ENCODE results near the gene SOX14.

Gene SOX14

DNA sequence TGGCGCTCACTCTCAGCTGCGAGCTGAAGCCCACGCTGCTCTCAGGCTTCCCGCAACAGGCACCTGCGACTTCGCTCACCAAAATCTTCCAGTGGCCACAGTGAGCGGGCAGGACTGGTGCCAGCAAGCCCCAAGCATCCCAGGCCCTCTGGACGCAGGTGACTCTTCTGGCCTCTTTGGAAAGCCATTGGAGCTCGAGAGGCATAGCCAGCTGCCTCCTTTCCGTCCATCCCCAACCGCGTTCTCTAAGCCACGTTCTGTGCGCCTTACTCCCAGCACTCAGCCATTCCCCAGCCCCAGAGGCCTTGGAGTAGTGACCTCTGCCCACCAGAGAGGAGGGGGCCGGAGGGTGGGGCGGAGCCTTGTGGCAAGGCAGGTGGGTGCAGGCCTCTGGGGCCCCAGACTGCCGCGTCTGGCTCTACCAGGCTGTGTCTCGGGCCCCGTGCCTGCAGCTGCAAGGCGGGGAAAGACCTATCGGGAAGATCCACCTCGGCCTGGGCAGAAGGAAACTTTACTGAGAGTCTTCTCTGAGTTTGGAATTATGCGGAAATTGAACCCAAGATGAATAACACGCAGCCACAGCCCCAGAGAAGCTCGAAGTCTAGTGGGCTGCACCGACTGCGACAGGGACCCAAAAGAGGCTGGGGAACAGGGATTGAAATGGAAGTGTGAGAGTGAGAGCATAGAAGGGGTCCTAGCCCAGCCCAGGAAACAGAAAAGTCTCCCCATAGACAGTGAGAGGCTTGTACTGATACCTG, 3.6 kb upstream of the SOX14 start:
- Histone ChIP-seq H3K27ac (replicated peaks; ENCODE audit: low read length) (no peak overlapping the region), H3K4ac (ENCODE audit: low read length) (no peak overlapping the region), H3K4me1 (ENCODE audit: control insufficient read depth in 2 of 2, insufficient read depth in 1 of 2, low read depth in 1 of 2, low read length in 2 of 2) (peaks cover 3 to 28% of the 10 kb centered on the region in 2 donors), H2BK5ac (ENCODE audit: low read length) (no peak overlapping the region), H3K18ac (ENCODE audit: low read length) (peak overlapping the region; percentile 89), H3K27me3 (ENCODE audit: control insufficient read depth in 3 of 3, insufficient read depth in 3 of 3, low read depth in 1 of 3, low read length in 3 of 3) (peaks cover 46 to 69% (median 61%) of the 10 kb centered on the region in 3 experiments), H2AK5ac (ENCODE audit: low read depth, low read length) (no peak overlapping the region), H2BK12ac (ENCODE audit: low read length) (peak overlapping the region; percentile 97), H2BK15ac (ENCODE audit: low read length) (no peak overlapping the region), H3K36me3 (replicated peaks in 1 of 2; ENCODE audit: control insufficient read depth in 2 of 2, insufficient read depth in 2 of 2, low read length in 2 of 2) (no peaks in the 10 kb centered on the region), H4K91ac (ENCODE audit: low read depth, low read length, poor library complexity) (no peak overlapping the region), H4K8ac (ENCODE audit: low read depth, low read length) (no peak overlapping the region), H2AFZ (ENCODE audit: low read length) (no peak overlapping the region), H3K9me3 (replicated peaks in 1 of 2; ENCODE audit: control insufficient read depth in 2 of 2, insufficient read depth in 1 of 2, low read depth in 1 of 2, low read length in 2 of 2) (peaks cover 0 to 1% of the 10 kb centered on the region in 2 donors), H3K79me1 (ENCODE audit: low read depth, low read length) (no peaks in the 10 kb centered on the region), H3K23ac (ENCODE audit: low read depth, low read length, poor library complexity) (no peak overlapping the region), H3K4me3 (ENCODE audit: low read length in 2 of 2) (no peak overlapping the region), H3K9ac (ENCODE audit: low read depth, low read length, poor library complexity) (peak overlapping the region; percentile 9), H3K4me2 (ENCODE audit: insufficient read depth, low read length, poor library complexity, severe bottlenecking) (peak overlapping the region; percentile 34), H3K14ac (ENCODE audit: low read length) (no peak overlapping the region), H2BK120ac (ENCODE audit: low read depth, low read length) (no peak overlapping the region)
- WGBS, 2 donors (ENCODE audit: extremely low coverage in 2 of 2, insufficient read length in 2 of 2, insufficient replicate concordance in 1 of 2) = no CpG with 5 or more reads among the region's 28 CpGs
- DNase-seq (ENCODE audit: low spot score) = no peak

GRCh38 chr3:137761099-137761562, 3.0 kb upstream of the SOX14 start:
- Histone ChIP-seq H2BK5ac (ENCODE audit: low read length) (no peak overlapping the region), H3K4me2 (ENCODE audit: insufficient read depth, low read length, poor library complexity, severe bottlenecking) (peak overlapping the region; percentile 34), H3K4me3 (ENCODE audit: low read length in 2 of 2) (peak overlapping the region in 1 of 2 donors; percentile 2), H3K4ac (ENCODE audit: low read length) (no peak overlapping the region), H2AK5ac (ENCODE audit: low read depth, low read length) (no peak overlapping the region), H4K91ac (ENCODE audit: low read depth, low read length, poor library complexity) (no peak overlapping the region), H3K14ac (ENCODE audit: low read length) (no peak overlapping the region), H3K18ac (ENCODE audit: low read length) (peak overlapping the region; percentile 50), H2AFZ (ENCODE audit: low read length) (no peak overlapping the region), H3K79me1 (ENCODE audit: low read depth, low read length) (no peaks in the 10 kb centered on the region), H3K36me3 (replicated peaks in 1 of 2; ENCODE audit: control insufficient read depth in 2 of 2, insufficient read depth in 2 of 2, low read length in 2 of 2) (no peaks in the 10 kb centered on the region), H3K23ac (ENCODE audit: low read depth, low read length, poor library complexity) (no peak overlapping the region), H3K27ac (replicated peaks; ENCODE audit: low read length) (no peak overlapping the region), H3K9me3 (replicated peaks in 1 of 2; ENCODE audit: control insufficient read depth in 2 of 2, insufficient read depth in 1 of 2, low read depth in 1 of 2, low read length in 2 of 2) (peaks cover 0 to 1% of the 10 kb centered on the region in 2 donors), H3K9ac (ENCODE audit: low read depth, low read length, poor library complexity) (no peak overlapping the region), H2BK120ac (ENCODE audit: low read depth, low read length) (no peak overlapping the region), H2BK12ac (ENCODE audit: low read length) (no peak overlapping the region), H3K4me1 (ENCODE audit: control insufficient read depth in 2 of 2, insufficient read depth in 1 of 2, low read depth in 1 of 2, low read length in 2 of 2) (peaks cover 3 to 28% of the 10 kb centered on the region in 2 donors), H3K27me3 (ENCODE audit: control insufficient read depth in 3 of 3, insufficient read depth in 3 of 3, low read depth in 1 of 3, low read length in 3 of 3) (peaks cover 47 to 73% (median 67%) of the 10 kb centered on the region in 3 experiments), H4K8ac (ENCODE audit: low read depth, low read length) (no peak overlapping the region), H2BK15ac (ENCODE audit: low read length) (no peak overlapping the region)
- no peak for DNase-seq (ENCODE audit: low spot score)
- no CpG with 5 or more reads among the region's 24 CpGs for WGBS, 2 donors (ENCODE audit: extremely low coverage in 2 of 2, insufficient read length in 2 of 2, insufficient replicate concordance in 1 of 2)

DNA sequence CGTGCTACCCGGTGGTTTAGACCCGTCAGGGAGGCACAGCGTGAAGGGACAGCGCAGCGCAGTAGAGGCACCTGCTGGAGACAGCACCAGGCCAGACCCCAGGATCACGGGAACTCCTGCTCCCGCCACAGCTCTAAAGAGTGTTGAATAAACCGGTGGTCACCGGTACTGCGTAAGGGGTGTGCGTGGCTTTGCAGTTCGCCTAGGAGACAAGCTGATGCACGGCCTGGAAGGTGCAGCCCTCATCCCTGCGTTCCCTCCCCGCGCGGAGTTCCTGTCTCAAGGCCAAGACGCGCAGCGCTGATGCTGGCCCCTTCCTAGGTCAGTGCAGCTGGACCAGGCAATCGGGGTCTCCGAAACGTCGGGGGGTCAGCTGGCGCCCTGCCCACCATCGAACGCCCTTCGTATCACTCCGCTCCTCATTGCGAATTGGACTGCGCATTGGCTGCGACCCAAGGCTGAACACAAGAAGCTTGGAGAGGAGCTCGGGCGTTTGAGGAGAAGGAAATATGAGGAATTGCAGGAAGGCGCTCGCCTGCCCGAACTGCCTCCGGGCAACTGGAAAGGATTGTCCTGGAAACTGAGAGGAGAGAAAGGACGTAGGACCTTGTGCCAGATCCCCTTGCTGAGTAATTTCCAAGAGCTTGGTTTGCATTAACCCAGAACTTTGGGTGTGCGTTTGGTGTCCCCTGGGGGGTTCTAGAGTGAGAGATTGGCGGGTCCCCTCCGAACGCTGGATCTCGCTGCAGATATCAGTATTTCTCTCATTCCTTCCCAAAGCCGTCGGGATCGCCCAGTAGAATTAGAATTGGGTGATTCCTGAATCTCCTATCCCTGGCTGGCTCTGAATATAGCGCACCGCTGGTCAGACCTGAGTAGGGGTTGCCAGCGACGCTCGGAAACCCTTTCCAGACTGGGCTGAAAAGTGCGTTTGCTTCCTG, 2.3 kb upstream of the SOX14 start:
- no peak overlapping the region for H3K4ac ChIP-seq (ENCODE audit: low read length)
- H3K18ac ChIP-seq (ENCODE audit: low read length) = peak overlapping the region; percentile 50
- no peak overlapping the region for H4K8ac ChIP-seq (ENCODE audit: low read depth, low read length)
- peak overlapping the region; percentile 44 for H3K9ac ChIP-seq (ENCODE audit: low read depth, low read length, poor library complexity)
- no peak overlapping the region for H2BK15ac ChIP-seq (ENCODE audit: low read length)
- DNase-seq (ENCODE audit: low spot score) = no peak
- H3K79me1 ChIP-seq (ENCODE audit: low read depth, low read length) = no peaks in the 10 kb centered on the region
- H2BK5ac ChIP-seq (ENCODE audit: low read length) = no peak overlapping the region
- H4K91ac ChIP-seq (ENCODE audit: low read depth, low read length, poor library complexity) = no peak overlapping the region
- peak overlapping the region; percentile 34 for H3K4me2 ChIP-seq (ENCODE audit: insufficient read depth, low read length, poor library complexity, severe bottlenecking)
- no peak overlapping the region for H3K27ac ChIP-seq (replicated peaks; ENCODE audit: low read length)
- H2AK5ac ChIP-seq (ENCODE audit: low read depth, low read length) = no peak overlapping the region
- no peak overlapping the region for H2BK12ac ChIP-seq (ENCODE audit: low read length)
- no peak overlapping the region for H2AFZ ChIP-seq (ENCODE audit: low read length)
- no peak overlapping the region for H3K23ac ChIP-seq (ENCODE audit: low read depth, low read length, poor library complexity)
- H3K4me1 ChIP-seq (ENCODE audit: control insufficient read depth in 2 of 2, insufficient read depth in 1 of 2, low read depth in 1 of 2, low read length in 2 of 2) = peaks cover 3 to 34% of the 10 kb centered on the region in 2 donors
- peaks cover 49 to 80% (median 74%) of the 10 kb centered on the region in 3 experiments for H3K27me3 ChIP-seq (ENCODE audit: control insufficient read depth in 3 of 3, insufficient read depth in 3 of 3, low read depth in 1 of 3, low read length in 3 of 3)
- no peak overlapping the region for H3K14ac ChIP-seq (ENCODE audit: low read length)
- peak overlapping the region in 1 of 2 donors; percentile 2 for H3K4me3 ChIP-seq (ENCODE audit: low read length in 2 of 2)
- H3K36me3 ChIP-seq (replicated peaks in 1 of 2; ENCODE audit: control insufficient read depth in 2 of 2, insufficient read depth in 2 of 2, low read length in 2 of 2) = no peaks in the 10 kb centered on the region
- no CpG with 5 or more reads among the region's 54 CpGs for whole genome bisulfite sequencing, 2 donors (ENCODE audit: extremely low coverage in 2 of 2, insufficient read length in 2 of 2, insufficient replicate concordance in 1 of 2)
- H2BK120ac ChIP-seq (ENCODE audit: low read depth, low read length) = no peak overlapping the region
- peaks cover 0 to 1% of the 10 kb centered on the region in 2 donors for H3K9me3 ChIP-seq (replicated peaks in 1 of 2; ENCODE audit: control insufficient read depth in 2 of 2, insufficient read depth in 1 of 2, low read depth in 1 of 2, low read length in 2 of 2)
